Upper lobe of left lung (tissue), 4 donors: ENCODE measurements around the gene PIGP.

Source experiments
- CTCF ChIP-seq, 6 experiments: fragments of 450-650 bp in 4 of 6; fragments of 200-600 bp in 2 of 6; sonication (generic) in 2 of 6; IDR thresholded peaks; one replicate each; pipeline ENCODE4 v1.5.1; 2016 to 2019; ENCODE audit warnings: antibody characterized with exemption in 6 of 6
- EP300 ChIP-seq, 4 donors: sonication (generic); formaldehyde crosslinking; IDR thresholded peaks; one replicate each; pipeline ENCODE4 v1.5.1; 2017; ENCODE audit warnings: antibody characterized with exemption in 4 of 4, control low read depth in 2 of 4
- POLR2A ChIP-seq, 4 donors: fragments of 450-650 bp; IDR thresholded peaks; one replicate each; pipeline ENCODE4 v1.5.1; 2016 to 2017; ENCODE audit warnings: antibody characterized with exemption in 4 of 4, mild to moderate bottlenecking in 2 of 4
- POLR2AphosphoS5 ChIP-seq, 2 donors: sonication (generic); formaldehyde crosslinking; IDR thresholded peaks; one replicate each; pipeline ENCODE4 v1.5.1; 2017; ENCODE audit warnings: antibody characterized with exemption in 2 of 2

- TF ChIP-seq CTCF (IDR thresholded peaks at IDR 0.05) = no peak
- no peak for TF ChIP-seq POLR2A (IDR thresholded peaks at IDR 0.05)
- TF ChIP-seq EP300 (IDR thresholded peaks at IDR 0.05) = no peak
- no peak for TF ChIP-seq POLR2AphosphoS5 (IDR thresholded peaks at IDR 0.05)
These were observed 10.8 kb downstream of the PIGP start for GRCh38 chr21:37061926-37062592.
